ENCODE results near the gene HDGF.

DNA sequence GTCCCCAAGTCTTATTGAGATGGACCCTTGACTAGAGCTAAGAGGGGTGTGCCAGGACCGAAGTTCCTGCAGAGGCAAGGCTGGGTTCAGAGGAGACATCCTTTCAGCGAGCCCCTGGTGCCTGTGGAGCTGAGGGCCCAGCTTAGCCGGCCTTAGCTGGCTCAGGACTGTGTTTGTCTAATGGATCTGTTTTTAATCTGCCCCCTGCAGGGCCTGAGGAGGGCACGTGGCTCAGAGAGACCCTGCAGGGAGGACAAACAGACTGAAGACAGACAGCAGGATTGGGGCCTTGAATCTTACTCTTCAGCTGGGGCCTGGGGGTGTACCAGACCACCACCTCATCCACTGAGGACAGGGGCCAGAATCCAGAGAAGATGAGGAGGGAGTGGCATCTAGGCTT lies 47.7 kb downstream of the HDGF start:
- TF ChIP-seq, protein P1, sequence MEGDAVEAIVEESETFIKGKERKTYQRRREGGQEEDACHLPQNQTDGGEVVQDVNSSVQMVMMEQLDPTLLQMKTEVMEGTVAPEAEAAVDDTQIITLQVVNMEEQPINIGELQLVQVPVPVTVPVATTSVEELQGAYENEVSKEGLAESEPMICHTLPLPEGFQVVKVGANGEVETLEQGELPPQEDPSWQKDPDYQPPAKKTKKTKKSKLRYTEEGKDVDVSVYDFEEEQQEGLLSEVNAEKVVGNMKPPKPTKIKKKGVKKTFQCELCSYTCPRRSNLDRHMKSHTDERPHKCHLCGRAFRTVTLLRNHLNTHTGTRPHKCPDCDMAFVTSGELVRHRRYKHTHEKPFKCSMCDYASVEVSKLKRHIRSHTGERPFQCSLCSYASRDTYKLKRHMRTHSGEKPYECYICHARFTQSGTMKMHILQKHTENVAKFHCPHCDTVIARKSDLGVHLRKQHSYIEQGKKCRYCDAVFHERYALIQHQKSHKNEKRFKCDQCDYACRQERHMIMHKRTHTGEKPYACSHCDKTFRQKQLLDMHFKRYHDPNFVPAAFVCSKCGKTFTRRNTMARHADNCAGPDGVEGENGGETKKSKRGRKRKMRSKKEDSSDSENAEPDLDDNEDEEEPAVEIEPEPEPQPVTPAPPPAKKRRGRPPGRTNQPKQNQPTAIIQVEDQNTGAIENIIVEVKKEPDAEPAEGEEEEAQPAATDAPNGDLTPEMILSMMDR (IDR thresholded peaks at IDR 0.05; ENCODE audit: low read depth, low read length, missing input control): no peak
- no peak for TF ChIP-seq JUND (IDR thresholded peaks at IDR 0.05)
- TF ChIP-seq YY1 (IDR thresholded peaks at IDR 0.05): no peak
- no peak for TF ChIP-seq NR2F2 (IDR thresholded peaks at IDR 0.05)
- TF ChIP-seq GABPA (IDR thresholded peaks at IDR 0.05 in 1 of 2, conservative IDR thresholded peaks at IDR 0.05 in 1 of 2): no peak
